GM23248 (cell line): ENCODE data around the gene DPP9.

ENCODE experiments used
- EZH2 ChIP-seq: fragments of 200-600 bp; sonication (generic); IDR thresholded peaks from 2 replicates; pipeline ENCODE4 v1.6.1; 2018; ENCODE audit warnings: antibody characterized with exemption, mild to moderate bottlenecking; ENCODE audit not compliant: insufficient read depth, poor library complexity, severe bottlenecking
- EZH2phosphoT487 ChIP-seq: fragments of 200-600 bp; sonication (generic); IDR thresholded peaks from 2 replicates; pipeline ENCODE4 v1.6.1; 2018; ENCODE audit warnings: antibody characterized with exemption, moderate library complexity, mild to moderate bottlenecking, low read depth; ENCODE audit not compliant: insufficient read depth

- TF ChIP-seq EZH2phosphoT487: no peak
- TF ChIP-seq EZH2: no peak
These were observed 50.4 kb downstream of the DPP9 start for GRCh38 chr19:4673216-4673615.
